ENCODE measurements around the gene SORCS2.

SORCS2 gene

GRCh38 chr4:7686070-7686870 lies 493.9 kb downstream of the SORCS2 start:
- TF ChIP-seq, protein P1, sequence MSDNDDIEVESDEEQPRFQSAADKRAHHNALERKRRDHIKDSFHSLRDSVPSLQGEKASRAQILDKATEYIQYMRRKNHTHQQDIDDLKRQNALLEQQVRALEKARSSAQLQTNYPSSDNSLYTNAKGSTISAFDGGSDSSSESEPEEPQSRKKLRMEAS (IDR thresholded peaks at IDR 0.05; ENCODE audit: low read depth, low read length) = no peak
- TF ChIP-seq MYC (IDR thresholded peaks at IDR 0.05; ENCODE audit: low read depth, low read length) = no peak
- no peak for TF ChIP-seq CTCF (IDR thresholded peaks at IDR 0.05; ENCODE audit: low read depth, low read length)
- DNase-seq (ENCODE audit: low read depth) = no peak
- H3K4me3 ChIP-seq (ENCODE audit: low read depth, low read length) = no peak overlapping the region

DNA sequence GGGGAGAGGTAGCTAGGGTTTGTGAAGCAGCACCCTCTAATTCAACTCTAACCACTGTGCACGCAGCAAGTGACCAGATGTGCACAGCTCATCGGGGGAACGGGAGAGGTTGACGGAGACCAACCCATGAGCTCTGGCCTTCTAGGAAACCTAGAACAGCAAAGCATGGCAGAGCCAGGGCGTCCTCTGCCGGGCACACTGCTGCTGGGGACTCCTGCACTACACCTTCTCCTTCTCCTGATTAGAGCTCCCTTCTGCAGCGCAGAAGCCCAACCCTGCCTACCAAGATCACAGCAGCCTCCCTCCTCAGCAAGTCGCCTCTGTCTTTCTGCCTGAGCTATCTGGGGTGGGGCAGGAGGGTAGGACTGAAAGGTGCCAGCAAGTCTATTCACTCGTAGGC lies 494.7 kb downstream of the SORCS2 start:
- no peak for DNase-seq (ENCODE audit: low read depth)
- no peak for TF ChIP-seq MYC (IDR thresholded peaks at IDR 0.05; ENCODE audit: low read depth, low read length)
- peak; percentile 11 for TF ChIP-seq CTCF (IDR thresholded peaks at IDR 0.05; ENCODE audit: low read depth, low read length)
- TF ChIP-seq, protein P1 (IDR thresholded peaks at IDR 0.05; ENCODE audit: low read depth, low read length) = no peak

DNA sequence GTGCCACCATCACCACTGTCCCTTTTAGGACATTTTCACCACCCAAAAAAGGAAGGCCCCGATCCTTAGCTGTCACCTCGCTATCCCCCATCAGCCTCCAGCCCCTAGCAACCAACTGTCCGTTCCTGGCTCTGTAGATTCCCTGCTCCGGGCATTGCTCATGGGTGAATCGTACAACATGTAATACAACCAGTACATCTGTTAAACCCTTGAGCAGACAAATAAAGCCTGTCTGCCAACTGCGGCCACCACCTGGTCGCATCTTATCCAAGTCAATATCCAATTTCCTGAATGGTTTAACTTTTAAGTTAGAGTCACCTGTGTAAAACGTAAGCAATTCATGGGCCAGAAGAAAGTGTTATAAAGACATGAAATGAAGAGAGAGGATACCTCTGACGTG lies 495.5 kb downstream of the SORCS2 start:
- no peak overlapping the region for H3K4me3 ChIP-seq (ENCODE audit: low read depth, low read length)
- no peak for DNase-seq (ENCODE audit: low read depth)
- TF ChIP-seq CTCF (IDR thresholded peaks at IDR 0.05; ENCODE audit: low read depth, low read length) (no peak), POLR2A (IDR thresholded peaks at IDR 0.05; ENCODE audit: extremely low read depth, insufficient read length) (no peak), MYC (IDR thresholded peaks at IDR 0.05; ENCODE audit: low read depth, low read length) (no peak)
- TF ChIP-seq, protein P1 (IDR thresholded peaks at IDR 0.05; ENCODE audit: low read depth, low read length) = no peak

More for the DNA sequence above, 494.7 kb downstream of the SORCS2 start:
- no peak overlapping the region for H3K4me3 ChIP-seq (ENCODE audit: low read depth, low read length)

- DNase-seq (ENCODE audit: low read depth) = no peak
- H3K4me3 ChIP-seq (ENCODE audit: low read depth, low read length) = no peak overlapping the region
- no peak for TF ChIP-seq POLR2A (IDR thresholded peaks at IDR 0.05; ENCODE audit: extremely low read depth, insufficient read length)
- TF ChIP-seq CTCF (IDR thresholded peaks at IDR 0.05; ENCODE audit: low read depth, low read length) = no peak
- TF ChIP-seq MYC (IDR thresholded peaks at IDR 0.05; ENCODE audit: low read depth, low read length) = no peak
- TF ChIP-seq, protein P1 (IDR thresholded peaks at IDR 0.05; ENCODE audit: low read depth, low read length) = no peak
These were observed 497.7 kb downstream of the SORCS2 start for GRCh38 chr4:7689773-7690693.

GRCh38 chr4:7691061-7691460 lies 498.7 kb downstream of the SORCS2 start:
- no peak overlapping the region for H3K4me3 ChIP-seq (ENCODE audit: low read depth, low read length)
- TF ChIP-seq, protein P1 (IDR thresholded peaks at IDR 0.05; ENCODE audit: low read depth, low read length) = no peak
- TF ChIP-seq POLR2A (IDR thresholded peaks at IDR 0.05; ENCODE audit: extremely low read depth, insufficient read length) = no peak
- no peak for TF ChIP-seq CTCF (IDR thresholded peaks at IDR 0.05; ENCODE audit: low read depth, low read length)
- TF ChIP-seq MYC (IDR thresholded peaks at IDR 0.05; ENCODE audit: low read depth, low read length) = no peak
- no peak for DNase-seq (ENCODE audit: low read depth)
